H1 (cell line): ENCODE results near the gene NF1. TPM values are rescaled to one million over a fixed set of nuclear protein-coding genes. Genes with fewer than 3 reads are reported as not detected.

Experiments used
- ASH2L ChIP-seq: fragments of 200-600, 300-600 bp; sonication (generic); IDR thresholded peaks from one replicate; pipeline ENCODE4 v1.7.1; 2017; ENCODE audit warnings: low read length
- MAFK ChIP-seq: IDR thresholded peaks from 2 replicates; pipeline ENCODE4 v1.6.1; 2012; ENCODE audit warnings: low read depth, mild to moderate bottlenecking, improper control_type of control experiment, low read length
- RNF2 ChIP-seq: fragments of 200-900, 300-1000 bp; sonication (generic); IDR thresholded peaks from 2 replicates; pipeline ENCODE4 v1.7.1; 2016; ENCODE audit warnings: borderline replicate concordance, low read depth, mild to moderate bottlenecking, antibody characterized with exemption, low read length; ENCODE audit not compliant: poor library complexity, severe bottlenecking; ENCODE audit errors: missing control alignments
- SAP30 ChIP-seq: fragments of 300-600 bp; sonication (generic); IDR thresholded peaks from 2 replicates; pipeline ENCODE4 v1.7.1; 2012; ENCODE audit warnings: low read length, moderate library complexity, mild to moderate bottlenecking, inconsistent platforms; ENCODE audit not compliant: insufficient read depth, insufficient replicate concordance
- SIN3A ChIP-seq, 2 experiments: IDR thresholded peaks in 1 of 2; conservative IDR thresholded peaks in 1 of 2; 2 replicates each; pipeline ENCODE4 v1.6.1; 2011 to 2012; ENCODE audit warnings: low read length in 2 of 2, improper control_type of control experiment in 1 of 2, low read depth in 1 of 2, mild to moderate bottlenecking in 1 of 2
- SP4 ChIP-seq: IDR thresholded peaks from 2 replicates; pipeline ENCODE4 v1.6.1; 2012; ENCODE audit warnings: low read length, inconsistent platforms
- SUZ12 ChIP-seq: fragments of 200-600 bp; sonication (generic); IDR thresholded peaks from 2 replicates; pipeline ENCODE4 v1.6.1; 2012; ENCODE audit warnings: mild to moderate bottlenecking, inconsistent platforms, low read length, moderate library complexity, mixed read lengths
- TCF12 ChIP-seq: IDR thresholded peaks from 2 replicates; pipeline ENCODE4 v1.6.1; 2011; ENCODE audit warnings: low read depth, mild to moderate bottlenecking, low read length
- polyA plus RNA-seq, 7 experiments: library from polyadenylated mRNA; depleted of rRNA in 3 of 7; stranded (reverse) in 5 of 7; unstranded in 2 of 7; fragments of >200 nt in 5 of 7; fragments of 200-250 nt in 2 of 7; gene quantifications; 1 replicate in 5 of 7; 2 replicates in 1 of 7; 4 replicates in 1 of 7; pipeline versions ENCODE4 v1.2.1 to v1.2.3, GENCODE V29; 2011 to 2013; ENCODE audit warnings: missing spikeins in 2 of 7, mixed read lengths in 2 of 7
- total RNA-seq: library from RNA; stranded (reverse); fragmentation: NEBNext Ultra II Directional; extraction: Animal tissue kit (Norgen Biotek cat#: 25700); gene quantifications from 2 replicates; pipeline ENCODE4 v1.2.1, GENCODE V29; 2021

Gene NF1
- total and polyA plus RNA-seq, 2 of the 8 experiments (the other 6 are each of a cell fraction or from before 2014, with no cell fraction given) = 19.3 to 29.6 TPM

DNA sequence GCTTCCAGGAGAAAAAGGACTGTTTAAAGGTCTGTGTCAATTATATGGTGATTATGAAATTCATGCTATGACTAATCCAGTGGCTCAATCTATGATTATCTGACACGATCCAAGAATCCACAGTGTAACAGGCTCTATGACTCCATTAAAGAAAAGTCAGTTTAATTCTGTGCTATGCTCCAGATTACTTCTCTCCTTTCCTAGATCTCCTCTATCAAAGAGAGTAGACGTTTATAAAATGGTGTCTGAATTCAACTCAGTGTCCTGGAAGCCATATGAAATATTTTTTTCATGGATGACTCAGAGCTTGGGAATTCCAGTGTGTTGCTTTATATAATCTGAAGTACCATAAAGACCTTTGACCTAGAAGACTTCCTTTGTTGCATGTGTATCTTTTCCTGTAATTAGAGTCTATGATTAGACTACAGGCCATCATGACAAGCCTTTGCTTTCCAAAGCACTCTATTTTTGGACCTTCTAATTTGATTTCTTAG is 27.0 kb upstream of the NF1 start (continued):
- no peak for TF ChIP-seq RNF2
- TF ChIP-seq SIN3A (conservative IDR thresholded peaks at IDR 0.05 in 1 of 2, IDR thresholded peaks at IDR 0.05 in 1 of 2; ENCODE audit: low read depth in 1 of 2, low read length in 2 of 2) = no peak
- no peak for TF ChIP-seq MAFK
- no peak for TF ChIP-seq SUZ12
- no peak for TF ChIP-seq ASH2L
- TF ChIP-seq SP4 = no peak
- TF ChIP-seq SAP30 = no peak
- TF ChIP-seq TCF12 = no peak
- TF ChIP-seq, all 59 proteins: peak for 0
